HG03280 (cell line): ENCODE measurements around the gene LYAR.
A peak's percentile ranks its signal among the peaks of the same experiment; 100 is the strongest.

Source experiments
- ATAC-seq: cut with Tn5 transposase; IDR thresholded peaks from one replicate; pipeline ENCODE4 v1.9.1; 2021; ENCODE audit warnings: mild to moderate bottlenecking, moderate library complexity; ENCODE audit not compliant: unreplicated experiment

LYAR gene, protein sequence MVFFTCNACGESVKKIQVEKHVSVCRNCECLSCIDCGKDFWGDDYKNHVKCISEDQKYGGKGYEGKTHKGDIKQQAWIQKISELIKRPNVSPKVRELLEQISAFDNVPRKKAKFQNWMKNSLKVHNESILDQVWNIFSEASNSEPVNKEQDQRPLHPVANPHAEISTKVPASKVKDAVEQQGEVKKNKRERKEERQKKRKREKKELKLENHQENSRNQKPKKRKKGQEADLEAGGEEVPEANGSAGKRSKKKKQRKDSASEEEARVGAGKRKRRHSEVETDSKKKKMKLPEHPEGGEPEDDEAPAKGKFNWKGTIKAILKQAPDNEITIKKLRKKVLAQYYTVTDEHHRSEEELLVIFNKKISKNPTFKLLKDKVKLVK

DNA sequence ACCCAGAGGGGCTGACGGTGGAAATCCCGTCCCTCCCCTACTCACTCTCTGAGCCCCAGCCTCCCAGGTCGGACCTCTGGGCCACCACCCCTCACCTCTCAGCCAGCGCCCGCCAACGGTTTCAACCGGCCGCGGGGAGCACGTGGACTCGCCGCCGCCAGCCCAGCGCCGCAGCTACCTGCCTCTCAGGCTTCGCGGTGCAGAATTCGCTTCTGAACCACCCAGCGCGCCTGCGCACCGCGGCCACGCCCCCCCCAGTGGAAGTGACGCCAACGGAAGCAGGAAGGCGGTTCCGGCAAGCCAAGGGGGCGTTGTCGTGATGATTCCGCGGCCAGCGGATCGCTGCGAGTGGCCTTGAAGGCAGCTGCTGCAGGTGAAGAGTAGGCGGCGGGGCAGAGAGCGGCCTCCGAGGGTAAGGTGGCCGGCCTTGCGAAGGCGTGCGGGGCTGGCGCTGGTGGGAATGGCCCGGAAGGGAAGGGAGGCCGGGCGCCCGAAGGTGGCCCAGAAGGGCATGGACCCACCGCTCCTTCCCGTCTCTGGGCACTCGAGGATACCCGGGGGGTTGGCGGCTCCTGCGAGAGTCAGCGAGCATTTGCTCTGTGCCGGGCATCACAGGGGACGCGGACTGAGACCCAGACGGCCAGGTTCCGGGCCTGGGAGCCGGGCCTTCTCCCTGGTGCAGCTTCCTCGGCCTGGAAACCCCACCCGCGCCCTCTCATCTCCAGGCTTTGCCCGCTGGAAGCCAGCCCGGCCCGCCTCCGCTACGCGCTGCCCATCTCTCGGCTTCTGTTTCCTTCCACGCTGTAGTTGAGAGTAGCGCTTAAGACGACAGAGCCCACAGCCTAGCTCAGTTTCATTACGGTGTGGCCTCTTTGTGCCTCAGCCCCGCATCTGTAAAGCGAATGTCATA, at the start of gene LYAR, which contains the start of gene ZBTB49:
Gene LYAR, minus strand, starts transcription at position 214 of the 910 bp plus-strand sequence. CDS start 6,412 bp downstream, outside the sequence.
Gene ZBTB49, plus strand, starts transcription at position 311 of the 910 bp plus-strand sequence. CDS start 9,695 bp downstream, outside the sequence.
- ATAC-seq: peak; percentile 87

DNA sequence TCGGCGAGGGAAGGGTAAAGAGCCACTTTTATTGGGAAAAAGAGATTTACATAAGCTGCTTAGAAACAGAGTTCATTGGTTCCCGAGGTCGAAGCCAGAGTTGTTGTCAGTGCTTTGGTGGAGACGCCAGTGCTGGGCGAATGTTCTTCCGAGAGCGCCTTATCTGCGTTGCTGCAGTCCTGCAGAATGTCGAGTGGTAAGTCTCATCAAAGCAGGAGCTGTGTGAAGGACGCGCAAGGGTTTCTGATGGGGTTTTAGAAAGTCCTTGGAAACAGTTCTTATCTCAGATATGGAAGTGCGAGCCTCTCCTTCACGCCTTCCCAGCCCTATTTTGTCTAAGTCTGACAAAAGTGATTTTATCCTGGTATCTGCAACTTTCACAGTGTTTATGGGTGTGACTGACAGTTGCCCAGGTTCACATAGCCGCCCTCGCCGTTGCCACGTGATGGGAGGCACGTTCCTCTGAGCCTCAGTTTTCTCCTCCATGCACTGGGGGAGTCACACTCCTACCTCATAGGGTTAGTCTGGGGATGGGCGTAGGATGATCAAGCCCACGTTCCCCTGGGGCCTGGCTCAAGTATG, 49.6 kb upstream of the LYAR start:
- no peak for ATAC-seq

DNA sequence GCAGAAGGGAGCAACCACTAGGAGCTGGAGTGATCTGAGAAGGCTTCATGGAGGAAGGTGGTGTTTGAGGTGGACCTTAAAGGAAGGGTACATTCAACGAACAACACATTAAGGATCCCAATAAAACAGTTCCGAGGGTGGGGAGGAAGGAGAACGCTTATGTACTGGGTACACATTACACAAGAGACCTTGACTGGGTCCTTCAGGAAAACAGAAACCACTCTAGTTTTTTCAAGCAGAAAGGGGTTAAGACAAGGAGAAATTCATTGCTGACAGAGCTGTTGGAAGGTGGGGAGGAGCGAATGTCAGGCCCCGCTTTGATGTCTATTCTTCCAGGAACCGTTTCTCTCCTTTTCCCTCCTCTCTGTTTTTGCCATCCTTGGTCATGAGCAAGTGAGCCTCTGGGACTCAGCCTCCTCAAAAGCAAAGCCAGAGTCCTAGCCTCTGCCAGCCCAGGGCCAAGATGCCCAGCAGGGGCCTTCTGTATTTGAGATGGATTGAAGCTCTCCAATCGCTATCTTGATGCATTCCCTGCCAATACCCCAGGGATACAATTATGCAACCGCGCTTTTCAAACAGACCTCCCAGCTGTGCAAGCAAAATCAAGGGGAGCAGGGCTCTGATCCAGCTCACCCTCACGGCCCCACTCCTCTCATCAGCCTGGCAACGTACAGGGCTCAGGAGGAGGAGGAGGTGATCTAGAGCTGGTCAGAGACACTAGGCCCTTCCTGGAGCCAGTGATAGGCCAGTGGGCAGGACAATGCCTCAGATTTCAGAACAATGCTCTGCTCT, 48.5 kb upstream of the LYAR start:
- ATAC-seq: no peak

DNA sequence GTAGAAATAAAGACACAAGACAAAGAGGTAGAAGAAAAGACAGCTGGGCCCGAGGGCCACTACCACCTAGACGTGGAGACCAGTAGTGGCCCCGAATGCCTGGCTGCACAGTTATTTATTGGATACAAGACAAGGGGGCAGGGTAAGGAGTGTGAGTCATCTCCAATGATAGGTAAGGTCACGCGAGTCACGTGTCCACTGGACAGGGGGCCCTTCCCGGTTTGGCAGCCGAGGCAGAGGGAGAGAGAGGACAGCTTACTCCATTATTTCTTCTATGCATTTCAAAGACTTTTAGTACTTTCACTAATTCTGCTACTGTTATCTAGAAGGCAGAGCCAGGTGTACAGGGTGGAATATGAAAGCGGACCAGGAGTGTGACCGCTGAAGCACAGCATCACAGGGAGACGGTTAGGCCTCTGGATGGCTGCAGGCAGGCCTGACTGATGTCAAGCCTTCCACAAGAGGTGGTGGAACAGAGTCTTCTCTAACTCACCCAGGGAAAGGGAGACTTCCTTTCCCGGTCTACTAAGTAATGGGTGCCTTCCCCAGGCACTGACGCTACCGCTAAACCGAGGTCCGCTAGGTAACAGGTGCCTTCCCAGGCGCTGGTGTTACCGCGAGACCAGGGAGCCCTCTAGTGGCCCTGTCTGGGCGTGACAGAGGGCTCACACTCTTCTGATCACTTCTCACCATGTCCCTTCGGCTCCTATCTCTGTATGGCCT, 45.0 kb upstream of the LYAR start:
- ATAC-seq: no peak

DNA sequence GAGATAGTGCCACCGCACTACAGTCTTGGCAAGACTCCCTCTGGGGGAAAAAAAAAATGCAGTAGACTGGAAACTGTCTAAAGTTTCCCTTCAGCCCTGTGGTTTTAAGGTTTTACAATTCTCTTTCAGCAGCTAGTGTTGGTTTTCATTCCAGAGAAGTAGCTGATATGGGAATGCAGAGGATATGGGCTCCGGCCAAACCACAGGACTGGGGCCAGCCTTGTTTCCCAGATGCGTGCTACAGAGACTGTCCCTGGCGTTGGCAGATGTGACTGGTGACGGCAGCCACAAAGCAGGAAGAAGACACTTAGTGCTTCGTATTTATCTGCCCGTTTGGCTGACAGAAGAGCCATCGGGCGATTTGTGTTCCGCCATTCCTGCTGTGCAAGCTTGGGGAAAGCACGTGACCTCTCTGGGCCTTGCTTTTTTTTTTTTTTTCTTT, 43.3 kb upstream of the LYAR start:
- no peak for ATAC-seq

DNA sequence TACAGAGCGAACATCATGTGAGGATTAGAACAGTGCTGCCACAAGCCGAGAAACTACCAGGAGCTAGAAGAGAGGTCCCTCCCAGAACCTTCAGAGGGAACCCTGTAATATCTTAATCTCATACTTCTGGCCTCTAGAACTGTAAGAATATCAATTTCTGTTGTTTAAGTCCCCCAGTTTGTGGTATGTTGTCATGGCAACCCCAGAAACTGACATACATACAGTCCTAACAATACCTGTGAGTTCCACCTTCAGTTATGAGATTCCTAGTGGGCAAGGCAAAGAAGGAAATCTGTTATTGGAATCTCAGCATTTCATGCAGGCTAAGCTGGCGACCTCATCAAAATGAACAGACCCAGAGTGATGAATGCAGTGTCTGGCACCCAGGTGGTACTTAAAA, 42.6 kb upstream of the LYAR start:
- ATAC-seq: no peak

DNA sequence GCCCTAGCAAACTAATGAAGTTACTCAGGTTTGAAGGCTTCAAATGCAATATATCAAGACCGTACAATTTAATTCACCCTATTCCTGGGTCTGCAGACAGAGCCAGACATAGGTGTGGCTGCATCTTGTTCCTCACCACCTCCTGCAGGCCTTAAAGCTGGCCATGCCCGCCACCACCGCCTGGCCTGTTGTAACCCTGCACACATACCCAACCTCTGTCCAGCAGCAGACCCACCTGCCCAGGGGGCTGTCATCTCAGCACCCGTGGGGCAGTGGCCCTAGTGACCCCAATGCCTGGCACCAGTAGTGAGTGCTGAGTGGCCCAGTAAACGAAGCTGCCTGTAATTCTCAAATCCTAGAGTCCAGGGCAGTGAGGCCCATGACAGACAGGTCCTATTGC, 40.8 kb upstream of the LYAR start:
- no peak for ATAC-seq

DNA sequence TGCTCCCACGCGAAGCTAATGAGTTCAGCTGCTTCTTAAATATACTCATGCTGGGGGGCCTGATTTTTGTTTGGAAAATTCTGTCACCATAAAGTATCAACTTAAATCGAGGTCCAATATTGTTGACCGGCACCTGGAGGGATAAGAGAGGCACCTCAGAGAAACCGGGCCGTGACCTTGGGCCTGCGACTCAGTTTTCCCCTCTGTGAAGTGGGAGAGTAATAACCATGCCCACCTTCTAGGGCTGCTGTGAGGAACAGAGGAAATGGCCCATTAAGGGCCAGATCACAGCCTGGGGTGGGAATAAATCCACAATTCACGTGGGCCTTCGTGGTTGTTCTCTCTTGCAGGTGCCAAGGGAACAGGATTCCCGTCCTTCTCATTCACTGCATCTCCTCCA, 39.5 kb upstream of the LYAR start:
- no peak for ATAC-seq

DNA sequence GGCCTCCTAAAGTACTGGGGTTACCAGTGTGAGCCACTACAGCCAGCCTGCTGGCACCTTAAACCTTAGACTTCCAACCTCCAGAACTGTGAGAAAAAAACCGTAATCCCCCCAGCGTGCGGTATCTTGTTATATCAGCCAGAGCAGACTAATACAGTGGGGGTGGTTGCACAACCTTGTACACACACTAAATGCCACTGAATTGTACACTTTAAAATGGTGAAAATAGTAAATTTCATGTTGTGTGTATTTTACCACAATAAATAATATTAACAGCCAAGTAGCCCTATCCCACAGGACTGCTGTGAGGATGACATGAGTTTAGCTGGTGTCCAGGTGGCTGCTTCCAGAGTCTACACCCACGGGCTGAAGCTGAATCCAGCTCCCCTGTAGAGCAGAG, 38.9 kb upstream of the LYAR start:
- no peak for ATAC-seq

DNA sequence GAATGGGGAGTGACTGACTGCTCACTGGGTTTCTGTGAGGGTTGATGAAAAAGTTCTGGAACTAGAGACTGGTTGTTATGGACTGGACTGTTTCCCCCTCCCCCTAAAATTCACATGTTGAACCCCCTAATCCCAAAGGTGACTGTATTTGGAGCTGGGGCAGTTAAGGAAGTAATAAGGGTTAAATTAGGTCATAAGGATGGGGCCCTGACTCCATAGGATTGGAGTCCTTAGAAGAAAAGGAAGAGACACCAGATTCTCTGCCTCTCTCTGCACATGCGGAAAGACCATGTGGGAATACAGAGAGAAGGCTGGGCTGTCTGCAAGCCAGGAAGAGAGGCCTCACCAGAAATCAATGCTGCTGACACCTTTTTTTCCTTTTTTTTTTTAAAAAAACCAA, 38.3 kb upstream of the LYAR start:
- no peak for ATAC-seq

DNA sequence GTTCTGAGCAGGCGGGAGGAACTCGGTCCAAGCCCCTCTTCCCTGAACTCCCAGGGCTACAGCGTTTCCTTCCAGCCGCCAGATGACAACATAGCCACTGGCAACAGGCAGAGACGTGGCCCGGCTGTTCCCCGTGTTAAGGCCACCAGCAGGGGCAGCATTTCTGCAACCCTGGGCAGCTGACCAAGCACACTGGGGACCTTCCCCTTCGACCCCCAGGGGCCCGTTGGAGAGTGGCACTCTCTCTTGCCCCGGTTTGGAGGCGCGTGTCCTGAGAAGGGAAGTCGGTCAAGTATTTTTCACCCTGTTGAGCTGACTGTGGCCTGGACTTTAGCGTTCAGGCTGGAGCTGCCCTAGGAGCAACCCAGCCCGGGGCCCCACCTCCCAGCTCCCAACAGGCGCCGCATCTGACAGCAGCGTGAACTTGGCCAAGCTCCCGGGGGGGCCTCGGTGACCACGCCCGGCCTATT, 37.7 kb upstream of the LYAR start:
- ATAC-seq: no peak

DNA sequence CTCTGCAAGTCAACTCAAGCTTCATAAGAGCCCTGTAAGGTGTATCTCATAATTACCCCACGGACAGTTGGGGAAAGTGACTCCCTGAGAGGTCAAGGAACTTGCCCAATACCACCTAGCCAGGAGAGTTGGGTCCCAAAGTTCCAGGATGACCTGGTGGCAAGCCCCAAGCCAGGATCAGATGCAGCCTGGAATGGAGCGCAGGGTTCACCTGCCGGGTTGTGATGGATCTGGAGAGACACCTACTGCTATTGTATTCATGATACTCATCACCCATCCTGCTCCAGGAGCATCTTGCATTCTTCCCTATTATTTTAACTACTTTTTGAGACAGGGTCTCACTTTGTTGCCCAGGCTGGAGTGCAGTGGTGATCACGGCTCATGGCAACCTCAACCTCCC, 36.2 kb upstream of the LYAR start:
- ATAC-seq: no peak

DNA sequence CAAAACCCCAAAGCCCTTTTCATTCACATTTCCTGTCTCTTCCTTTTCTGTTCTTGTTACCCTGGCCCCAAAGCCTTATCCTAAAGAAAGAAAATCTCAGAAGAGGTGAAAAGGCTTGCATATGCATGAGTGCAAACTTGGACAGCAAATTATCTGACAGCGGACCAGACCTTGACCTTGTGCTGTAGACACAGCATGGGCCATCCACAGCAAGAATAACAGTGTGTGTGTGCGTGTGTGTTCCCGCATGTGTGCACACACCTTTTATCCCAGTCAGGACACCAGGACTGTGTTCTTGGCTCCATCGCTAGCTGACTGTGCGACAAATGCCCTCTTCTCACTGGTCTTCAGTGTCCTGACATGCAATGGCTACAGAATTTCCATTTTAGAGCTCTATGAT, 35.4 kb upstream of the LYAR start:
- ATAC-seq: no peak

DNA sequence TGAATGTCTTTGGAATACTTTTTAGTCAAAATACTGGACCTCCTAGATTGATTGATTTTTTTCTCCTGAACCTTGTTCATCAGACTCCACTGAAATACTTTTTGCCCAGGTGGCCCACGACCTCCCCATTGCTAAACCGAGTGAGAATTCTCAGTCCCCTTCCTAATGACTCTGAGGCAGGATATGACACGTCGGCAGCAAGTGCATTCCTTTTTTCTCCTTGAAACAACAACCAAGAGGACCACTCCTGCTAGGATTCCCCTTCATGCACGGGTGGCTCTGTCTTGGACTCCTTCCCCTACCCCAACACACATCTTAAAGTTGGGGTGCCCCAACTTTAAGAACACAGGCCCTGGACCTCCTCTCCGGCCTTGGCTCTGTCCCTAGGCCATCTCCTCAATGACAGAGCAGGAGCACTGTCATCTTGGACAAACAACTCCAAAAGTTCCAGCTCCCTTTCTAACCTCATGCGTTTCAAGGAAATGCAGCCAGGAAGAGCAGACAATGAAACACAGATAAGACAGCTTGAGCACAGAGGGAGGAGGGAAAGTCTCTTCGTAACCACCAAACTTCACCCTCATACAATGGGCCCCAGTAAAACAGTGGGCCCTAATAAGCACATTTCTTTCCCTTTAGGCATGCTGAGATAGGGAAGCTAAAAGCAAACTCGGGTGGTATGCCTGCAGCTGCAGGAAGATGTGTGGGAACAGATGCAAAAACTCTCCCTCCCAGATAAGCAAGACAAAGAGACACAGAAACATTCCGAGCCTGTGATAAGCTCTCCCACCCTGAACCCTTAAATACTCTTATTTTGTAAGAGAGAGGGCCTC, 34.0 kb upstream of the LYAR start:
- ATAC-seq: no peak

DNA sequence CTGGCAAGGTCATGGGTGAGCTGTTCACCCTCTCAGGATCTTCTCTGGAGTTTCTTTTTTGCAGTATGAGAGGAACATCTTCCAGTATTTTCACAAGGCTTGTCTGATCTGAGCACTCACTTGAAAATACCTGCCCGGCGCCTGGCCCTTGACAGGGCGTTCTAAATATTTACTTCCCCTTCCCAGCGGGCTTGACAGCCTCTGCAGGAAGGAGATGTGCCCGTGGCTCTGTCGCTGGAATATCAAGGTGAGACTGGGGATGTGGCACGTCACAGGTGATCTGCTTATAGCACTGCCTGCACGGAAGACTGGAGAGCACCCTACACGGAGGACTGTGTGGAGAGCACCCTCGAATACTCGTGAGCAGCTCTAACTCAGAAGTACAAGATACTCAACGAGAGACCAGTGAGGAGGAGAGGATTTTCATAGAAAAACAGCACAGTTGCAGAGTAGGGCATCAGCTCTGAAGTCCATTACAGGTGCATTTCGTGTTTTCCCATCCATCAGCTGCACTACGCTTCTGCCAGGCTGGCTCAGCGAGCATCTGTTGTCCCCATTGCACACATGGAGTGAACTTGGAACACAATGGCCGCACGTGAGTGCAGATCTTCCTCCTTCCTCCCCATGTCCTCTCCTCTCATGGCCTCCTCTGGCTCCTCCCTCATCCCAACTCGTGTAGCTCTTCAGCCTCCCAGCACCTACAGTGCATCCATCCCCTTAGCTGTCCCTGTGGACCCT, 32.2 kb upstream of the LYAR start:
- ATAC-seq: no peak

DNA sequence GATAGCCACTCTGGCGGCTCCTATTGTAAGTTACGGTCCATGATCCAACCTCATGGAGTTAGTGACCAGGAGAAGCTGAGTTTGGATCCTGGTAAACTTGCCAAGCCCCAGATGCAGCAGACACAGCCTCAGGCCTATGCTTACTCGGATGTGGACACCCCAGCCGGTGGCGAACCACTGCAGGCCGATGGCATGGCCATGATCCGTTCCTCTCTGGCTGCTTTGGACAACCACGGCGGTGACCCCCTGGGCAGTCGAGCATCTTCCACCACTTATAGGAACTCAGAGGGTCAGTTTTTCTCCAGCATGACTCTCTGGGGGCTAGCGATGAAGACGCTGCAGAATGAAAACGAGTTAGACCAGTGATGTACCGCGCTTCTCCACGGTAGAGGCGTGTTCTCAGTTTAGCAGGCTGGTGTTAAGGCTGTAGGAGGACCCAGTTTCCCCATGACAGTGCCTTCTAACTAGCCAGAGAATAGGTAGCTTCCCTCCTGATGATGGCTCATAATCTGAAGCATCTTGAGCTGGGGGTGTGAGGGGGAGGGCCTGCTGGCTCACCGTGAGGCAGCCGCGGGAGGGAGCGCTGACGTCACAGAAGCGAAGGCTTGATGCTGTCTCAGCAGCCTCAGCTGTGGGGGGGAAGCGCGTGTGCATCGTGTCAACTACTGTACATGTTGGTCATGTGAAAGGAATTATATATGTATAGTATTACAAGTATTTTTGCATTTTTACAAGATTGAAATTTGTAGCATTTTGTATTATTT, 31.2 kb upstream of the LYAR start:
- no peak for ATAC-seq

DNA sequence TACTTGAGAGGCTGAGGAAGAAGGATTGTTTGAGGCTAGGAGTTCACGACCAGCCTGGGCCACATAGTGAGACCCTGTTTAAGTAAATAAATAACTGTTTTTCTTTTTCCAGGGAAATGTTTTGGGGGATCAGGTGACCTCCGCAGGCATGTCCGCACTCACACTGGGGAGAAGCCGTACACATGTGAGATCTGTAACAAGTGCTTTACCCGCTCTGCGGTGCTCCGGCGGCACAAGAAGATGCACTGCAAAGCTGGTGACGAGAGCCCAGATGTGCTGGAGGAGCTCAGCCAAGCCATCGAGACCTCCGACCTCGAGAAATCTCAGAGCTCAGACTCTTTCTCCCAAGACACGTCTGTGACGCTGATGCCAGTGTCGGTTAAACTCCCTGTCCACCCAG, 30.6 kb upstream of the LYAR start:
- ATAC-seq: no peak
